Measurements from ENCODE around the gene DPP8. TPM values are rescaled to one million over a fixed set of nuclear protein-coding genes. Genes with fewer than 3 reads are reported as not detected.

DPP8 gene
- total and polyA plus RNA-seq, 10 of the 15 experiments (the other 5 are each of a cell fraction or from before 2014, with no cell fraction given): 12.0 to 30.6 (median 24.3) TPM

- TF ChIP-seq MEF2B (IDR thresholded peaks at IDR 0.05; ENCODE audit: partially characterized antibody, poor library complexity, severe bottlenecking) (peak; percentile 67), GATAD2B (conservative IDR thresholded peaks at IDR 0.05; ENCODE audit: low read depth) (peak; percentile 25; the same call in 1 of the 2 replicates), RELB (IDR thresholded peaks at IDR 0.05; ENCODE audit: low read depth) (peak; percentile 43; the same call in 1 of the 2 replicates), MLLT1 (IDR thresholded peaks at IDR 0.05) (0 out of 2 replicates have a peak, but pooled peaks have one; percentile 55), NBN (IDR thresholded peaks at IDR 0.05) (peak; percentile 67; the same call in 1 of the 2 replicates), DPF2 (IDR thresholded peaks at IDR 0.05) (peak; percentile 66; the same call in 1 of the 2 replicates), BACH1 (IDR thresholded peaks at IDR 0.05; ENCODE audit: borderline replicate concordance) (peak; percentile 30; the same call in 1 of the 2 replicates), CHD2 (IDR thresholded peaks at IDR 0.05; ENCODE audit: borderline replicate concordance, low read depth, low read length) (peak; percentile 88), MAX (IDR thresholded peaks at IDR 0.05; ENCODE audit: low read depth, low read length) (peak; percentile 49; the same call in 1 of the 2 replicates), EP300 (IDR thresholded peaks at IDR 0.05; ENCODE audit: borderline replicate concordance in 1 of 2, control insufficient read depth in 1 of 2, low read depth in 2 of 2, low read length in 2 of 2) (peak; percentile 19 to 30; a peak in 2 of 4 replicates), CREM (IDR thresholded peaks at IDR 0.05; ENCODE audit: low read depth) (peak; percentile 39; the same call in 1 of the 2 replicates), IKZF1 (conservative IDR thresholded peaks at IDR 0.05) (peak; percentile 46), NR2F1 (conservative IDR thresholded peaks at IDR 0.05) (peak; percentile 23), RAD51 (IDR thresholded peaks at IDR 0.05) (0 out of 2 replicates have a peak, but pooled peaks have one; percentile 34), CBX3 (IDR thresholded peaks at IDR 0.05; ENCODE audit: borderline replicate concordance, low read depth) (no peak), TARDBP (IDR thresholded peaks at IDR 0.05; ENCODE audit: borderline replicate concordance) (peak; percentile 22; the same call in 1 of the 2 replicates)
- TF ChIP-seq, protein P1, sequence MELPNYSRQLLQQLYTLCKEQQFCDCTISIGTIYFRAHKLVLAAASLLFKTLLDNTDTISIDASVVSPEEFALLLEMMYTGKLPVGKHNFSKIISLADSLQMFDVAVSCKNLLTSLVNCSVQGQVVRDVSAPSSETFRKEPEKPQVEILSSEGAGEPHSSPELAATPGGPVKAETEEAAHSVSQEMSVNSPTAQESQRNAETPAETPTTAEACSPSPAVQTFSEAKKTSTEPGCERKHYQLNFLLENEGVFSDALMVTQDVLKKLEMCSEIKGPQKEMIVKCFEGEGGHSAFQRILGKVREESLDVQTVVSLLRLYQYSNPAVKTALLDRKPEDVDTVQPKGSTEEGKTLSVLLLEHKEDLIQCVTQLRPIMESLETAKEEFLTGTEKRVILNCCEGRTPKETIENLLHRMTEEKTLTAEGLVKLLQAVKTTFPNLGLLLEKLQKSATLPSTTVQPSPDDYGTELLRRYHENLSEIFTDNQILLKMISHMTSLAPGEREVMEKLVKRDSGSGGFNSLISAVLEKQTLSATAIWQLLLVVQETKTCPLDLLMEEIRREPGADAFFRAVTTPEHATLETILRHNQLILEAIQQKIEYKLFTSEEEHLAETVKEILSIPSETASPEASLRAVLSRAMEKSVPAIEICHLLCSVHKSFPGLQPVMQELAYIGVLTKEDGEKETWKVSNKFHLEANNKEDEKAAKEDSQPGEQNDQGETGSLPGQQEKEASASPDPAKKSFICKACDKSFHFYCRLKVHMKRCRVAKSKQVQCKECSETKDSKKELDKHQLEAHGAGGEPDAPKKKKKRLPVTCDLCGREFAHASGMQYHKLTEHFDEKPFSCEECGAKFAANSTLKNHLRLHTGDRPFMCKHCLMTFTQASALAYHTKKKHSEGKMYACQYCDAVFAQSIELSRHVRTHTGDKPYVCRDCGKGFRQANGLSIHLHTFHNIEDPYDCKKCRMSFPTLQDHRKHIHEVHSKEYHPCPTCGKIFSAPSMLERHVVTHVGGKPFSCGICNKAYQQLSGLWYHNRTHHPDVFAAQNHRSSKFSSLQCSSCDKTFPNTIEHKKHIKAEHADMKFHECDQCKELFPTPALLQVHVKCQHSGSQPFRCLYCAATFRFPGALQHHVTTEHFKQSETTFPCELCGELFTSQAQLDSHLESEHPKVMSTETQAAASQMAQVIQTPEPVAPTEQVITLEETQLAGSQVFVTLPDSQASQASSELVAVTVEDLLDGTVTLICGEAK (IDR thresholded peaks at IDR 0.05; ENCODE audit: borderline replicate concordance): peak; percentile 25; the same call in 1 of the 2 replicates
- TF ChIP-seq, protein P2, sequence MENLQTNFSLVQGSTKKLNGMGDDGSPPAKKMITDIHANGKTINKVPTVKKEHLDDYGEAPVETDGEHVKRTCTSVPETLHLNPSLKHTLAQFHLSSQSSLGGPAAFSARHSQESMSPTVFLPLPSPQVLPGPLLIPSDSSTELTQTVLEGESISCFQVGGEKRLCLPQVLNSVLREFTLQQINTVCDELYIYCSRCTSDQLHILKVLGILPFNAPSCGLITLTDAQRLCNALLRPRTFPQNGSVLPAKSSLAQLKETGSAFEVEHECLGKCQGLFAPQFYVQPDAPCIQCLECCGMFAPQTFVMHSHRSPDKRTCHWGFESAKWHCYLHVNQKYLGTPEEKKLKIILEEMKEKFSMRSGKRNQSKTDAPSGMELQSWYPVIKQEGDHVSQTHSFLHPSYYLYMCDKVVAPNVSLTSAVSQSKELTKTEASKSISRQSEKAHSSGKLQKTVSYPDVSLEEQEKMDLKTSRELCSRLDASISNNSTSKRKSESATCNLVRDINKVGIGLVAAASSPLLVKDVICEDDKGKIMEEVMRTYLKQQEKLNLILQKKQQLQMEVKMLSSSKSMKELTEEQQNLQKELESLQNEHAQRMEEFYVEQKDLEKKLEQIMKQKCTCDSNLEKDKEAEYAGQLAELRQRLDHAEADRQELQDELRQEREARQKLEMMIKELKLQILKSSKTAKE (IDR thresholded peaks at IDR 0.05; ENCODE audit: low read depth, poor library complexity, severe bottlenecking): peak; percentile 13
Observed at GRCh38 chr15:65421360-65422215, 95.9 kb downstream of the DPP8 start (continued).
